Measurements from ENCODE around the gene TSEN54. TPM values are rescaled to one million over a fixed set of nuclear protein-coding genes. Genes with fewer than 3 reads are reported as not detected.

Gene TSEN54
- total RNA-seq, 1 donor from 2014 or later: 16.0 TPM

DNA sequence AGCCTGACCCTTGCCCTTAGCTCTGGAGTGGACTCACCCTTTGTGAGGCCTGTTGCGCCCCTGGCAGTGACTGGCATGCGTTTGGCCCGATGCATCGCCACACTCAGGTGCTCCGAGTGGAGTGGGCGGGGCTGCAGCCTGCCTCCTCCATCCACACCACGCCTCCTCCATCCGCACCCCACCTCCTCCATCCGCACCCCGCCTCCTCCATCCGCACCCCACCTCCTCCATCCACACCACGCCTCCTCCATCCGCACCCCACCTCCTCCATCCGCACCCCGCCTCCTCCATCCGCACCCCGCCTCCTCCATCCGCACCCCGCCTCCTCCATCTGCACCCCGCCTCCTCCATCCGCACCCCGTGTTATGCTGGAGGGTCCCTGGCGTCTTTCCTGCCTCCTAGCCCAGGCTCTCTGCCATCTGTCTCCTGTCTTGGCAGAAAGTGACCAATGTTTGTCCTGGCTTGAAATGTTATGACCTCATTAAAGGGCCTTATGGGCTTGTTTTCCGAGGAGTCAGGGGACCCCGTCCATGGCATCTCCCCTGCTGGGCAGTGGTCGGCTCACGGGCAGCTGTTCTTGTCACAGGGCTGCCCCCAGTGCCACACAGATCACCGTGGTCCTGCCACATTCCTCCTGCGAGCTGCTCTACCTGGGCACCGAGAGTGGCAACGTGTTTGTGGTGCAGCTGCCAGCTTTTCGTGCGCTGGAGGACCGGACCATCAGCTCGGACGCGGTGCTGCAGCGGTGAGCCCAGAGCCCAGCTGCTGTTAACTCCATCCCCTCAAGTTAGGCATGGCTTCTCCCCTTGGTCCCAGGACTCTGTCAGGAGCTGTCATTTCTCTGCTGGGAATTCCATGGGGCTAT lies 42.6 kb downstream of the TSEN54 start:
- DNase-seq (ENCODE audit: extremely low read depth, low read depth, low spot score): no peak

DNA sequence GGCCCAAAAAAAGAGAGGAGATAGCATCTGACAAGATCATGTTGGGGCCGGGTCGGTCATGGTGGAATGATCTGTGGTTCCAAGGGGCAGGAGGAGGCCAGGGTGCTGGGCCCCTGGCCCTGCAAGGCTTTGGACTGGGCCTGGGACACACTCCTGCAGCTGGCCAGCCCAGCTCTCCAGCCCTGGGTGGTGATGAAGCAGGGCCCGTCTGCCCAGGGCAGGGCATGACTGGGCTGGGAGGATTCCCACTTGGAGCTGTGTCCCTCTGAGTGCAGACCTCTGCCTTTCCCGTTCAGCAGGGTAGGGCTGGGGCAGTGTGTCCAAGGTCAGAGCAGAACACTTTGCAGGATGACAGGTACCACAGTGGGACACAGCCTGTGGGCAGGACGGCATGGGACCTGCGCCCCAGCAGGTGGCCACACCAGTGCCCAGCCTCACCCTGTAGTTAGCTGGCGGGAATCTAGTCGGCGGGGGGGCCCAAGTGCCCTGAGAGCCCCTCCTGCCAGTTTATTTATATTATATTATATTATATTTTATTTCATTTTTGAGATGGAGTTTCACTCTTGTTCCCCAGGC lies 43.7 kb downstream of the TSEN54 start:
- no peak for DNase-seq (ENCODE audit: extremely low read depth, low read depth, low spot score)

DNA sequence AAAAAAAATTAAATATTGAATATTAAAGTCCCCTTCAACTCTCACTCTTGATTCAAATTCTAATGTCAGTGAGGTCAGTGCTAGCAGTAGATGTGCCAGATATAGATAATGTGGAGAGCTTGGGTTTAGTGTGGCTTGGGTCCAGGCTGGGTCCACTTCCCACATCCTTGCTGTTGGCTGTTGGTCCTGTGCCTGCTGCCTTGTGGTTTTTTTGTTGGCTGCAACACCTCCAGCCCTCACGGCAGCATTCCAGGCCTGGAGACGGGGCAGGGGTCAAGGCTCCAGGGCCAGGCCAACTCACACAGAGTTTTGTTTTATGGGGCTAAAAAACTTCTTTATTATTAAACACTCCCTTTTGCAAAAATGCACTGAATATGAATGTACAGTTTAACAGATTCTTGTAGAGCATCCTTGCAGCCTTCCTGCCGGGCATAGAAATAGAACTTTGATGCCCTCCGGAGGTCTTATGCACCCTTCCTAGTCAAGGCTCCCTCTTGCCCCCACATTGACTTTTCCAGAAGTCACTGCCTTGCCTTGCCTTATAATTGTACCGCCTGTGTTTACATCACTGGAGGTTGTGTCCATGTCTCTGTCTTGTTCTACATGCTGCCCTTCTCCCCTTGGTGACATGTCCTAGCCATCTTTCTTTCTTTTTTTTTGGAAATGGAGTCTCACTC lies 45.7 kb downstream of the TSEN54 start:
- DNase-seq (ENCODE audit: extremely low read depth, low read depth, low spot score): no peak

DNA sequence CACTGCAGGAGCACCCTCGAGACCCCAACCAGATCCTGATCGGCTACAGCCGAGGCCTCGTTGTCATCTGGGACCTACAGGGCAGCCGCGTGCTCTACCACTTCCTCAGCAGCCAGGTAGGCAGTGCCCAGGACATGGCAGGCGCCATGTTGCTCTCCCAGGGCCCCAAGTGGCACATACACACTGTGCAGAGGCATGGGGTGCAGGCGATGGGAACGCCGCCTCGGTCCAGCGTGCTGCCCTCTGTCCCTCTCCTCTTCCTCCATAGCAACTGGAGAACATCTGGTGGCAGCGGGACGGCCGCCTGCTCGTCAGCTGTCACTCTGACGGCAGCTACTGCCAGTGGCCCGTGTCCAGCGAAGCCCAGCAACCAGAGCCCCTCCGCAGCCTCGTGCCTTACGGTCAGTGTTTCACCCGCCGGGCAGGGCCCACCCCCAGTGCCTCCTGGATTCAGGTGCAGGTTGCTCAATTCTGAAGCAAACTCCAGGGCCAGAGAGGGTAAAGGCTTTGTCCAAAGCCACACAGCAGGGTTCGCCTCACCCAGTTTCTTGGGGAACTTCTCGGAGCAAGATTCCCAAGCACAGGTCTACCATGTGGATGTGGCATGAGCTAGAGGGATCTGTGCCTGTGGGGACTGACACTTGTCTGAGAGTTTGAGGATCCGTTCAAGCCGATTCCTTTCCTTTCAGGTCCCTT lies 46.9 kb downstream of the TSEN54 start:
- no peak for DNase-seq (ENCODE audit: extremely low read depth, low read depth, low spot score)

DNA sequence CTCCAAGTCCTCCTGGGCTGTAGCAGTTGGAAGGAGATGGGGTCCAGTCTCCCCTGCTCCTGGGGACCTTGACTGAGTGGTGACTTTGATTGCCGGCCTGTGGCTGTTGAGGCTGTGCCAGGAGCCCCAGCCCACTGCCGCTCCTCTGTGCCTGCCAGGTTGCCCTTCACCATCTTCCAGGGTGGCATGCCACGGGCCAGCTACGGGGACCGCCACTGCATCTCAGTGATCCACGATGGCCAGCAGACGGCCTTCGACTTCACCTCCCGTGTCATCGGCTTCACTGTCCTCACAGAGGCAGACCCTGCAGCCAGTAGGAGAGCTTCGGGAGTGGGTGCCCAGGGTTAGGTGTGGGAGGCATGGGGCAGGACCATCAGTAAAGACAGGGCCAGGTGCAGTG lies 47.9 kb downstream of the TSEN54 start:
- DNase-seq (ENCODE audit: extremely low read depth, low read depth, low spot score): no peak

DNA sequence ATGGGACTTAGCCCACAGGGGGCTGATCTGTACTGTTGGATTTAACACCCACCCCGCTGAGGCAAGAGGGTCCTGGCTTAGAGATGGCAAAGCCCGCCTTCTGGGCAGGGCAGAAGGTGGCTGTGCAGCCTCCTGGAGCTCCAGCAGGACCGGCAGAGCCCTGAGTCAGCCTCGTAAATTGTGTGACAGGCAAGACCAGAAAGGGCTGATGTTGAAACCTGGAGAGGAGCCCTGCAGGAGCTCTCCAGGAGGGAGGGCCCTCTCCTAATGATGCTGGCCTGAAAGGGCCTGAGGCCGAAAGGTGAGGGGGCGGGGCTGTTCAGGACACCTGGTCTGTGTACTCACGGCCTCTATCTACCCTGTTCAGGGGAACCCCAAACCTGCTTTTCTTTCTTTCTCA lies 48.7 kb downstream of the TSEN54 start:
- no peak for DNase-seq (ENCODE audit: extremely low read depth, low read depth, low spot score)

DNA sequence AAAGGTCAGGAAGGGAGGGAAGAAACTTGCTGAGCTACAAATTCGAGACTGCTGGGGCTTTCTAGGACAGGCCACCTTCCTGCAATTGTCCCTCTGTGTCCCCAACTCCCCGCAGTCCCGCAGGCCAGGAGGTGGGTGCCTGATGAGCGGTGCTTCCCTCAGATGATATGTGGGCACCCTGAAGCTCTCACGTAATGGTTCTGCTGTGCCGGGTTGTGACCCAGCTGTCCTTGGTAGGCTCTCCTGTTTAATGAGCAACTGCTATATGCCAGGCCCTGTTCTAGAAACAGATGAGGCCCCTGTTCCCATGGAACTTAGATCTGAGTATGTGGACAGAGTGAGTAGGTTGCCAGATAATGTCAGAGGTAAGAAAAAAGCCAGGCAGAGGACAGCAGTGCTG lies 49.3 kb downstream of the TSEN54 start:
- no peak for DNase-seq (ENCODE audit: extremely low read depth, low read depth, low spot score)

DNA sequence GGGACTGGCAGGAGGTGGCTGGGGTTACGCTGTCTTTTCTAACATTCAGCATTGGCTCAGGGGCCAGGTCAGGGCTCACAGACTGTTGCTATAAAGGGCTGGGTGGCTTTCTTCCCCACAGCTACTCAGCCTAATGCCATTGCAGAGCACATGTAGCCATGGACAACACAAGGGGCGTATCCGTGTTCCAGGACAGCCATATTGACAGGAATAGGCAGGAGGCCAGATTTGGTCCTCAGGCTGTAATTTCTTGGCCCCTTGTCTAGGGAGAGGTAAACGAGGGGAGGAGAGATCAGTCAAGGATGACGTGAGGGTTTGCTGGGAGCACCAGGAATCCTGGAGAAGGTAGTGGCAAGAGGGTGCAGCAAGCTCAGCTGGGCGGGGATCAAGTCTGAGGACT lies 50.1 kb downstream of the TSEN54 start:
- DNase-seq (ENCODE audit: extremely low read depth, low read depth, low spot score): no peak

DNA sequence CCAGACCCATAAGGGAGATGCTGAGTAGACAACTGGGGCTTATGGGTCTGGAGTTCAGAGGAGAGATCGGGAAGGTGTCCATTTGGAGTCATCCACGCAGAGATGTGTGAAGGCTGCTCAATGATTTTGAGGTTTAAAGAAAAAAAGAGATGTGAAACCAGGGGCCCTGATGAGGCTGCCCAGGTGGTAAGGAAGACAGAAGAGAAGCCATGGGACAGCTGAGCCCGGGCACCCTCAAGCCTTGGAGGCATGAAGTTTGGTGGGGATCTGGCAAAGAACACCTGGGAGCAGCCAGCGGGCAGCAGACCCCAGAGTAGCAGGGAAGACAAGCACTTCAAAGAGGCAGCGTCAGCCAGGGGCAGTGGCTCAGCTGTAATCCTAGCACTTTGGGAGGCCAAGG lies 50.5 kb downstream of the TSEN54 start:
- DNase-seq (ENCODE audit: extremely low read depth, low read depth, low spot score): no peak

DNA sequence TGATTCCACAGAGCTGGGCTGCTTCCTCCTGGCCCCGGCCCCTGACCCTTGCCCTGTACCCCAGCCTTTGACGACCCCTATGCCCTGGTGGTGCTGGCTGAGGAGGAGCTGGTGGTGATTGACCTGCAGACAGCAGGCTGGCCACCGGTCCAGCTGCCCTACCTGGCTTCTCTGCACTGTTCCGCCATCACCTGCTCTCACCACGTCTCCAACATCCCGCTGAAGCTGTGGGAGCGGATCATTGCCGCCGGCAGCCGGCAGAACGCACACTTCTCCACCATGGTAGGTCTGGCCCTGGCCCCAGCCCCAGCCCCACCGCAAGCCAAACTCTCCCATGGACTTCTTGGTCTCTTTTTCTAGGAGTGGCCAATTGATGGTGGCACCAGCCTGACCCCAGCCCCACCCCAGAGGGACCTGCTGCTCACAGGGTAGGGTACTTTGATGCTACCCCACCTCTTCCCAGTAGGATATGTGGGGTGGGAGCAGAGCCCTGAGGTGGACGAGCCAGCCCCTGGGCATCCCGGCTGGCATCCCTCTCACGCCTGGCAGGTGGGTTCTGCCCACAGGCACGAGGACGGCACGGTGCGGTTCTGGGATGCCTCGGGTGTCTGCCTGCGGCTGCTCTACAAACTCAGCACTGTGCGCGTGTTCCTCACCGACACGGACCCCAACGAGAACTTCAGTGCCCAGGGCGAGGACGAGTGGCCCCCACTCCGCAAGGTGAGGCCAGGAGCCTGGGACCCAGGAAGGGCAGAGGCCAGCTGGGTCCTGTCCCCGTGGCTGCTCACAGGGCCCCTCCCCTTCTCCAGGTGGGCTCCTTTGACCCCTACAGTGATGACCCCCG lies 52.3 kb downstream of the TSEN54 start:
- no peak for DNase-seq (ENCODE audit: extremely low read depth, low read depth, low spot score)

DNA sequence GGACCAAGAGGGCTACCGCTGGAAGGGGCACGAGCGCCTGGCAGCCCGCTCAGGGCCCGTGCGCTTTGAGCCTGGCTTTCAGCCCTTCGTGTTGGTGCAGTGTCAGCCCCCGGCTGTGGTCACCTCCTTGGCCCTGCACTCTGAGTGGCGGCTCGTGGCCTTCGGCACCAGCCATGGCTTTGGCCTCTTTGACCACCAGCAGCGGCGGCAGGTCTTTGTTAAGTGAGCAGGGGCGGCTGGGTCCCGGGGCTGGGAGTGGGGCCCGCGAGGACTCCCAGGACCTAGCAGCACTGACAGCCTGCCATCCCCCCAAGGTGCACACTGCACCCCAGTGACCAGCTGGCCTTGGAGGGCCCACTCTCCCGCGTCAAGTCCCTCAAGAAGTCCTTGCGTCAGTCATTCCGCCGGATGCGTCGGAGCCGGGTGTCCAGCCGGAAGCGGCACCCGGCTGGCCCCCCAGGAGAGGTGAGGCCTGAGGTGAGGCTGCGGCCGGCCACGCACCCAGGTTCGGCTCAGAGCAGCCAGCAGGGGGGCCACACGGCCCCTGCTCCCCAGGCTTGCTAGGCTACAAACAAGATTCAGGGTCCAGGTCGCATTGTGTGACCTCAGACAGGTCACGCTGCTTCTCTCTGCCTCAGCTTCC lies 53.8 kb downstream of the TSEN54 start:
- no peak for DNase-seq (ENCODE audit: extremely low read depth, low read depth, low spot score)

DNA sequence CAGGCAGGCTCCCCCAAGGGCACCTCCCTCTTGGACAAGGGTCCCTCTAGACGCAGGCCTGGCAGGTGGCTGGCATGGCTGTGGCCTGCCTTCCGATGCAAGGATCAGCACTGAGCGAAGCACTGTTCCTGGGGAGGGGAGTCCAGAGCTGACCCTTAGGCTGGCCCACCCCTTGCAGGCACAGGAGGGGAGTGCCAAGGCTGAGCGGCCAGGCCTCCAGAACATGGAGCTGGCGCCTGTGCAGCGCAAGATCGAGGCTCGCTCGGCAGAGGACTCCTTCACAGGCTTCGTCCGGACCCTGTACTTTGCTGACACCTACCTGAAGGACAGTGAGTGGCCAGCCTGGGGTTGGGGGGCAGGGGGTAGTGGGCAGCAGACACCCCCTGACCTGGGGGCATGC lies 54.4 kb downstream of the TSEN54 start:
- DNase-seq (ENCODE audit: extremely low read depth, low read depth, low spot score): no peak

DNA sequence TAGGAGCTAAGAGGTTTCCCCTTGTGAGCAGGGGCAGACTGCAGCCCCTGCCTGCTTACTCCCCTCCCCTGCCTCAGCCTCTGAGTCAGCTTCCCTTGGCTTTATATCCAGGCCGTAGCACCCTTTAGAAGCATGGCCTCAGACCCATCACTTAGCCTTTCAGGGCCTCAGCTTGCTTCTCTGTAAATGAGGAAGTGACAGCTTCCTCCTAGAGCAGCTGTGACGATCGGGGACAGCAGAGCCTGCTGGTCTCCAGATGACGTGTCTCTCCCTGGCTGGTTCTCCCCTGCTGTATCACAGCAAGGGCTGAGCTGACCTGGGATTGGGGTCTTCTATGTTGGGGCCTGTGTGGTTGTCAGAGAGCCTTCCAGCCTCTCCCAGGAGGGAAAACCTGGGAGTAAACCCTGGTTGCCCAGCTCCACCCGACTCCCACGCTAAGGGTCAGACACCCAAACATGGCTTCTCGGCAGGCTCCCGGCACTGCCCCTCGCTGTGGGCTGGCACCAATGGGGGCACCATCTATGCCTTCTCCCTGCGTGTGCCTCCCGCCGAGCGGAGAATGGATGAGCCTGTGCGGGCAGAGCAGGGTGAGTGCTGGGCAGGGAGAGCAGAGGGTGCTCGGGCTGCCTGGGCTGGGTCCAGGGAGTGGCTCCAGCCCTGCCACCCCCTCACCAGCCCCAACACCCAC lies 55.0 kb downstream of the TSEN54 start:
- DNase-seq (ENCODE audit: extremely low read depth, low read depth, low spot score): no peak

DNA sequence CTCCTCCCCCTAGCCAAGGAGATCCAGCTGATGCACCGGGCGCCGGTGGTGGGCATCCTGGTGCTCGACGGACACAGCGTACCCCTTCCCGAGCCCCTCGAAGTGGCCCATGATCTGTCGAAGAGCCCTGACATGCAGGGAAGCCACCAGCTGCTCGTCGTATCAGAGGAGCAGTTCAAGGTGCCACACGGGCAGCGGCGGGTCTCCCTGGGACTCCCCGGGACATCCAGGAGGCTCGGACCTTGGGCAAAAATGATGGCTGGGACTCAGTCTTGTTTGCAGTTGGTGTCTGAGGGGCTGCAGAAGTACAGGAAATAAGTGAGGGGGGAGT lies 55.5 kb downstream of the TSEN54 start:
- DNase-seq (ENCODE audit: extremely low read depth, low read depth, low spot score): no peak

DNA sequence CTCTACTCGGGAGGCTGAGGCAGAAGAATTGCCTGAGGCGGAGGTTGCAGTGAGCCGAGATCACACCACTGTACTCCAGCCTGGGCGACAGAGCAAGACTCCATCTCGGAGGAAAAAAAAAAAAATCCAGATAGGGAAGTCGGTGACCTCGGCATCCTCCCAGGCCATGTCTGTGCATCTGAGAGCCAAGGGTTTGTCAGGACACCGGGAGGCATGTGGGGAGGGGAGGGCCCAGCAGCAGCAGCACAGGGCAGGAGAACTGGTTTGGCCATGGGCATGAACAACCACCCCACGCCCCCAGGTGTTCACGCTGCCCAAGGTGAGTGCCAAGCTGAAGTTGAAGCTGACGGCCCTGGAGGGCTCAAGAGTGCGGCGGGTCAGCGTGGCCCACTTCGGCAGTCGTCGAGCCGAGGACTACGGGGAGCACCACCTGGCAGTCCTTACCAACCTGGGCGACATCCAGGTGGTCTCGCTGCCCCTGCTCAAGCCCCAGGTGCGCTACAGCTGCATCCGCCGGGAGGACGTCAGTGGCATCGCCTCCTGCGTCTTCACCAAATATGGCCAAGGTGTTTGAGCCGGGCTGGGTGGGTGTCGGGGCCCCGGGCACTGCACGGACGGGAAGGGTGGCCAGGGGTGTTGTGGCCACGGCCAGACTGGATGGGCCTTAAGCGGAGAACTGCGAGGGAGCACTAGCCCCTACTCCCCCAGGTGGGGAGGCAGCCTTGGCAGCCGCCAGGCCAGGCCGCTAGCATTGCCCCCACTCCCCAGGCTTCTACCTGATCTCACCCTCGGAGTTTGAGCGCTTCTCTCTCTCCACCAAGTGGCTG lies 56.6 kb downstream of the TSEN54 start:
- no peak for DNase-seq (ENCODE audit: extremely low read depth, low read depth, low spot score)

DNA sequence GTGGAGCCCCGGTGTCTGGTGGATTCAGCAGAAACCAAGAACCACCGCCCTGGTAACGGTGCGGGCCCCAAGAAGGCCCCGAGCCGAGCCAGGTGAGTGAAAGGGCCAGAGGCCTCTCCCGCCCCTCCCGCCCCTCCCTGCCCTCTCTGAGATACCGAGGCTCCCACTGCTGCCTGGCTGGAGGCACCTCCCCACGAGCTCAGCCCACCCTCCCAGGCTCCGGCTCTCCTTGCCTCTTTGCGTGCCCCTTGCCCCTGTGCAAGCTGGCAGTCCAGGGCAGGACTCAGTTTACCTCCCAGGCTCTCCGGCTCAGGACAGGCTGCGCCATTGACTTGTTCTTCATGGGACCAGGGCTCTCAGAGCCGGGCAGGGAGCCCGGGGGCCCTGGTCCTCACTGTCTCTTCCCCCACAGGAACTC lies 57.2 kb downstream of the TSEN54 start:
- DNase-seq (ENCODE audit: extremely low read depth, low read depth, low spot score): no peak

DNA sequence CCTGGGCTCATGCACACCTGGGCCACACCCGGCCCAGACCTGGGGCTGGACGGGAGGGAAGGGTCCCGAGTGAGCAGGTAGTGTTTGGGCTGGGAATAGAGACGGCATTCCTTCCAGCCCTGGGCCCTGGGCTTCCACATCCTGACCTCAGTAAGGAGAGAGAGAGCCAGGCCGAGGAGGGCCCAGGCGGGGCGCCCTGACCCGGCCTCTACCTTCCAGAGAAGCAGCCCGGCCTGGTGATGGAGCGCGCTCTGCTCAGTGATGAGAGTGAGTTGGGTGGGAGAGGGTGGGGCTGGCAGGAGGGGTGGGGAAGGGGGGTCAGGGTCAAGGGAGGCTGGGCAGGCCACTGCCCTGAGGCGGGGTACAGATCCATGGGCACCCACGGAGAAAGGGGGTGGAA lies 57.7 kb downstream of the TSEN54 start:
- no peak for DNase-seq (ENCODE audit: extremely low read depth, low read depth, low spot score)
